Adrenal gland (tissue), 5 donors: ENCODE results near the gene DIAPH3.

ENCODE experiments used
- POLR2A ChIP-seq, 2 donors: fragments of 450-650 bp; IDR thresholded peaks; one replicate each; pipeline ENCODE4 v1.6.1; 2017; ENCODE audit warnings: antibody characterized with exemption in 2 of 2, mild to moderate bottlenecking in 2 of 2, moderate library complexity in 1 of 2
- TF ChIP-seq, protein P1 (sequence below), 6 experiments: fragments of 450-650 bp in 4 of 6; fragments of 200-600 bp in 2 of 6; sonication (generic) in 1 of 6; IDR thresholded peaks; 1 replicate in 5 of 6; 2 replicates in 1 of 6; pipeline versions ENCODE4 v1.5.1 to v1.8.0; 2016 to 2021; ENCODE audit warnings: antibody characterized with exemption in 6 of 6, mild to moderate bottlenecking in 2 of 6, moderate library complexity in 1 of 6
- donor health status: DM: no; HTN: no; CAD: no.

DNA sequence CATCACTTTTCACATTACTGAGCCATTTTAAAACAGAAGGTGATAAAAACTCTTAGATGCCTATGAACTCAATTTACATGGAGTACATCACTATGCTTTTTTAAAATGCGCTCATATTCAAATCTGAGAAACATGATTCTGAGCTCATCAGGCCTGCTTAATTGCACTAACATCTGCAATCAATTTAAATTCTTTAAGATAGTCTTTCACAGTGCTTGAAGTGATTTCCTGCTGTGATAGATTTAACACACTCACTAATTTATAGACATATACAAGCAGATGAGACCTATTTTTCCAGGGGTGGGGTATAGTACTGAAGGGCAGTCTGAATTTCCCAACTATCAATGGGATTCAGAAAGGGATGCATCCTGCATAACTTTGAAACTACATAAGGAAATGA is 82.9 kb downstream of the DIAPH3 start:
- TF ChIP-seq, protein P1, sequence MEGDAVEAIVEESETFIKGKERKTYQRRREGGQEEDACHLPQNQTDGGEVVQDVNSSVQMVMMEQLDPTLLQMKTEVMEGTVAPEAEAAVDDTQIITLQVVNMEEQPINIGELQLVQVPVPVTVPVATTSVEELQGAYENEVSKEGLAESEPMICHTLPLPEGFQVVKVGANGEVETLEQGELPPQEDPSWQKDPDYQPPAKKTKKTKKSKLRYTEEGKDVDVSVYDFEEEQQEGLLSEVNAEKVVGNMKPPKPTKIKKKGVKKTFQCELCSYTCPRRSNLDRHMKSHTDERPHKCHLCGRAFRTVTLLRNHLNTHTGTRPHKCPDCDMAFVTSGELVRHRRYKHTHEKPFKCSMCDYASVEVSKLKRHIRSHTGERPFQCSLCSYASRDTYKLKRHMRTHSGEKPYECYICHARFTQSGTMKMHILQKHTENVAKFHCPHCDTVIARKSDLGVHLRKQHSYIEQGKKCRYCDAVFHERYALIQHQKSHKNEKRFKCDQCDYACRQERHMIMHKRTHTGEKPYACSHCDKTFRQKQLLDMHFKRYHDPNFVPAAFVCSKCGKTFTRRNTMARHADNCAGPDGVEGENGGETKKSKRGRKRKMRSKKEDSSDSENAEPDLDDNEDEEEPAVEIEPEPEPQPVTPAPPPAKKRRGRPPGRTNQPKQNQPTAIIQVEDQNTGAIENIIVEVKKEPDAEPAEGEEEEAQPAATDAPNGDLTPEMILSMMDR (IDR thresholded peaks at IDR 0.05): no peak
- TF ChIP-seq POLR2A (IDR thresholded peaks at IDR 0.05): no peak
